ENCODE measurements around the gene KDM4B.
A peak's percentile ranks its signal among the peaks of the same experiment; 100 is the strongest.

KDM4B gene

DNA sequence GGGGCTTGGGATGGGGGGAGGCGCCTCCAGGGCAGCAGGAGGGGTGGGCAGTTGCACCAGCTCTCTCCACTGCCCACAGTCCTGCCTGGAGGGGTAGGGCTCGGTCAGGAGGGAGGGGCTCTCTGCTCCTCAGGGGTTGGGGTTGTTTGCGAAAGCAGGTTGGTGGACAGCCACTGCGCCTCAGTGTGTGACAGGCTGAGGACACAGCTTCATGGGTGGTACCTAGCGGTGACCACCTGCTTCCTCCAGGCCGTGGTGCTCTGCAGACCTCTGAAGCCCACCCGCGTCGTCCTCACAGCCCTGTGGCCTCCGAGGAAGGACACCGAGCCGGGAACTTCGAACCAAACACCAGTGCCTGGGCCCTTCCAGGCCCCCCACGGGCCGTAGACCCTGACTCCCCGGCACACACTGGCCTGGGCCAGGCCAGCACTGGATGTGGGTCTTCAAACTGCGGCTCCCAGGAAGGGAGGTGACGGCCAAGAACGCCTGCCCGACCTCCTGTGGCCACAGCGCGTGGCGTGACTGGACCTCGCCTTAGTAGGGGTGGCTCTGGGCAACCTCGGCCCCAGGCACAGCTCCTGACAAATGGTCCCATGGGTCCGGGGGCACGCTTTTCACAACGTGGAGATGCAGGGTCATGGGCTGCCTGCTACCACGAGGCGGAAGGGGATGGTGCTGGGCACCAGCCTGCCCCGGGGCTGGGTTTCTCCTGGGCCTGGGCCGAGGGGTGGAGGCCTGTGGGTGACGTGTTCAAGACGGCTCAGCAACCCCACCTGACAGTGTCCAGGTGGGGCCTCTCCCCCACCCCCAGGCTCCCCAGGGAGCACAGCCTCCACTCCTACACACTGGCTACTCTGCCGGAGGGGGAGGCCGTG, 173.2 kb downstream of the KDM4B start:
- no peak for DNase-seq

DNA sequence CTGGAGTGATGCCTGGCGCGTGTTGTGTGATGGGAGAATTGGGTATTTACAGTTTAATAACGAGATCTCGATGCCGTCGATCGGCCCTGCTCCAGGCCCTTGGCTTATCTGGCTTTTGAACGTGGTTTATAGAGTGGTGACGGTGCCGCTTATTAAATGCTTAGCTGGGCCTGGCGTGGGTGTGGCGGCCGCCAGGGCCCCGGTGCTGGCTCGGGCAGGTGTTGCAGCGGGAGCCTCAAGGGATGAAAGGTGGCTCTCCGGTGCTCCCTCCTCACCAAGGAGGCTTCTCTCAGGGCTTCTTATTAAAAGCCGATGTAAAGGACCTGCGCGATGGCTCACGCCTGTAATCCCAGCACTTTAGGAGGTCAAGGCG, 173.8 kb downstream of the KDM4B start:
- DNase-seq, result no peak

DNA sequence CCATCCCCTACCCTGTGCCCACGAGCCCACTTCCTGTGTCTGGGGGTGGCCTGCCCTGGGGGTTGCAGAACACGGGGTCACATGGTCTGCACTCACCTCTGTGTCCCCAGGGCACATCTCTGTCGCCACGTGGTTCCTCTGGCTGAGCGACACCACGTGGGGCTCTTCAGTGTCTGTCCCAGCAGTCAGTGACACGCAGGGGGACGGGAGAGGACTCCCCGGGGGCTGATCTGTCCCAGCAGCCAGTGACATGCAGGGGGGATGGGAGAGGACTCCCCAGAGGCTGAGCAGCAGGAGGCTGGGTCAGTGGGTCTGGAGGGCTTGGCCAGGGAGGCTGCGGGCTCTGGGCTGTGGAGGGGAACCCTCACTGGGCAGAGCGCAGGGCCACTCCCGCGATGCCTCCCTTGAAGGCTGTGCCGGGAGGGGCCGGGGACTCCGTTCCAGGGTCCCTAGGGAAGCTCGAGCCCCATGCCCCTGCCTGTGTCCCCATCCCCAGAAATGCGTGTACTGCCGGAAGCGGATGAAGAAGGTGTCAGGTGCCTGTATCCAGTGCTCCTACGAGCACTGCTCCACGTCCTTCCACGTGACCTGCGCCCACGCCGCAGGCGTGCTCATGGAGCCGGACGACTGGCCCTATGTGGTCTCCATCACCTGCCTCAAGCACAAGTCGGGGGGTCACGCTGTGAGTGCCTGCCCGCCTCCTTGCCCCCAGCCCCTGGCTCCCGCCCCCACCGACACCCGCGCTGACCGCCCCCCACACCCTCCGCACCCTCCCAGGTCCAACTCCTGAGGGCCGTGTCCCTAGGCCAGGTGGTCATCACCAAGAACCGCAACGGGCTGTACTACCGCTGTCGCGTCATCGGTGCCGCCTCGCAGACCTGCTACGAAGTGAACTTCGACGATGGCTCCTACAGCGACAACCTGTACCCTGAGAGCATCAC, 174.8 kb downstream of the KDM4B start:
- no peak for DNase-seq

DNA sequence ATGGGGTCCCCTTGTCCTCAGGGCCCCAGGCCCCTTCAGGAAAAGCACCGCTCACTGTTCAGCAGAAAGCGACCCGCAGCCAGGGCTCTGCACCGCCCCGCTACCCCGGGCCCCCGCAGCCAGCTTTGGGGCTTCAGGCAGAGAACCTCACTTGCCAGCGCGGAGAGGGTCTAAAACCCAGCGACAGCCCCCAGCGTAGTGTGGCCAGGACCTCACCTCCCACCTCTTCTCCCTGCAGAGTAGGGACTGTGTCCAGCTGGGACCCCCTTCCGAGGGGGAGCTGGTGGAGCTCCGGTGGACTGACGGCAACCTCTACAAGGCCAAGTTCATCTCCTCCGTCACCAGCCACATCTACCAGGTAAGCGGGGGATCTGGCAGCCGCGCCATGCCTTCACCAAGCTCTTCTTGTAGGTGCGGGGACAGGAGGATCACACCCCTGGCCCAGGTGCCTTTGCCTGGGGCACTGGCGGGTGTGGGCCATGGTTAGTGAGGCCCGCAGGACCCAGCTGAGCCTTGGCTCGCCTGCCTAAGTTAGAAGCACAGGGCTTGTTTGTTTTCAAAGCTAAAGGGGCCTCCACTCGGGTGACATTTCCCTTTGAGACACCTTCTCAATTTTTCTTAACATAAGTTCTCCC, 175.7 kb downstream of the KDM4B start:
- no peak for DNase-seq

DNA sequence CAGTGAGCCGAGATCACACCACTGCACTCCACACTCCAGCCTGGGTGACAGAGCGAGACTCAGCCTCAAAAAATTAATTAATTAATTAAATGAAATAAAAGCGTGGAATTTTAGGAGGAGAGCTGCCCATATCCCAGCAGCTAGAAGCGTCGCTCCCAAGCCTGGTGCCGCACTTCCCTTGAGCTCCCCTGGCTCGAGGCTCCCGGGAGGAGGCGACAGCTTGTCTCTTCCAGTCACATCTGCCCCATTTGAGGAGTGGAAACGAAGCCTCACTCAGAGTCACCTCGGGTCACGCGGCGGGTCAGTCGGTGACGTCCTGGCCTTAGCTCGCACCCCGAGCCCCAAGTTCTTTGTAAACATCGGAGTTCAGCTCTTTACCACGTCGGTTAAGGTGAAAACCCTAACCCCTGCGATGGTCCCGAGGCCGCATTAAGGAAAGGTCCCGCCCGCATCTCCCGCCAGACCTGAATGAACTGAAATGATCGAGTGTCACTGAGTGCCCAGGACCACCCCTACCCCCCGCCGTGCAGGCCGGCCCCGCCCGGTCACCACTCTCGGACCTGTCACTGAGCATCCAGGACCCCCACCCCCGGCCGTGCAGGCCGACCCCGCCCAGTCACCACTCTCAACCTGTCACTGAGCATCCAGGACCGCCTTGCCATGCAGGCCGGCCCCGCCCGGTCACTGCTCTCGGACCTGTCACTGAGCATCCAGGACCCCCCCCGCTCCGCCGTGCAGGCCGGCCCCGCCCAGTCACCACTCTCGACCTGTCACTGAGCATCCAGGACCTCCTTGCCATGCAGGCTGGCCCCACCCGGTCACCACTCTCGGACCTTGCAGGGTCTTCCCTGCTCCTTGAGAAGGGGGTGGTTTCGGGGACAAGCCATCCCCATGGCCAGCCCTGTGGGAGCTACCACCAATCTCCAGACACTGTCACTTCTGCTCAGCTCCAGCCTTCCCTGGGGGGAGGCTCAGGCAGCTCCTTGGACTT, 176.9 kb downstream of the KDM4B start:
- DNase-seq, result no peak

DNA sequence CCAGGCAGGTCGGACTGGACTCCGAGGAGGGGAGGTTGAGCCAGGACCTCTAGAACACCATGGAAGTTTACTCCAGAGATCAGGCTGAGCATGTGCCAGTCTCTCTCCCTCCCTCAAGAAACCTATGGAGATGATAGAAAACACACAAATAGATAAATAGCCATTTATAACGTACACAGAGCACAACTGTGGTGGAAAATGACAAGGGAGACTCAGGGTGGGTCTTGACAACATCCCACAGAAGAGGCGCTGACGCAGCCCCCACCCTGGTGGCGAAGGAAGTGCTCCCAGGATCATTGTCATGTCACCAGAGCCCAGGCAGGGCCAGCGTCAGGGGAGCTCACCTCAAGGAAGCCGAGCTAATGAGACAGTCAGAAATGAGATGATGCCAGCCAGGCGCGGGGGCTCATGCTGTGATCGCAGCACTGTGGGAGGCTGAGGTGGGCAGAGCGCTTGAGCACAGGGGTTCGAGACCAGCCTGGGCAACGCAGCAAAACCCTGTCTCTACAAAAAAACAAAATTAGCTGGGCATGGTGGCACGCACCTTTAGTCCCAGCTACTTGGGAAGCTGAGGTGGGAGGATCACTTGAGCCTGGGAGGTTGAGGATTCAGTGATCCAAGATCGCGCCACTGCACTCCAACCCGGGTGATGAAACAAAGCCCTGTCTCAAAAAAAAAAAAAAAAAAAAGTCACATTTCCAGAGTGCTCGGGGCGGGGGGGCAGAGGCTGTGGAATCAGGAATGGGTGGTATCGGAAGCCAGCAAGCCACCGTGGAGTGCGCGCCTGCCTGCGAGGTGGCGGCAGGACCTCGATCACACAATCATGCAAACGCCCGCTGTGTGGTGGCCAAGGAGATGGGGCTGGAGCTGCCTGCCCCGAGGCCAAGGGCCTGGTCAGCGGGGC, 178.4 kb downstream of the KDM4B start:
- DNase-seq, result no peak

DNA sequence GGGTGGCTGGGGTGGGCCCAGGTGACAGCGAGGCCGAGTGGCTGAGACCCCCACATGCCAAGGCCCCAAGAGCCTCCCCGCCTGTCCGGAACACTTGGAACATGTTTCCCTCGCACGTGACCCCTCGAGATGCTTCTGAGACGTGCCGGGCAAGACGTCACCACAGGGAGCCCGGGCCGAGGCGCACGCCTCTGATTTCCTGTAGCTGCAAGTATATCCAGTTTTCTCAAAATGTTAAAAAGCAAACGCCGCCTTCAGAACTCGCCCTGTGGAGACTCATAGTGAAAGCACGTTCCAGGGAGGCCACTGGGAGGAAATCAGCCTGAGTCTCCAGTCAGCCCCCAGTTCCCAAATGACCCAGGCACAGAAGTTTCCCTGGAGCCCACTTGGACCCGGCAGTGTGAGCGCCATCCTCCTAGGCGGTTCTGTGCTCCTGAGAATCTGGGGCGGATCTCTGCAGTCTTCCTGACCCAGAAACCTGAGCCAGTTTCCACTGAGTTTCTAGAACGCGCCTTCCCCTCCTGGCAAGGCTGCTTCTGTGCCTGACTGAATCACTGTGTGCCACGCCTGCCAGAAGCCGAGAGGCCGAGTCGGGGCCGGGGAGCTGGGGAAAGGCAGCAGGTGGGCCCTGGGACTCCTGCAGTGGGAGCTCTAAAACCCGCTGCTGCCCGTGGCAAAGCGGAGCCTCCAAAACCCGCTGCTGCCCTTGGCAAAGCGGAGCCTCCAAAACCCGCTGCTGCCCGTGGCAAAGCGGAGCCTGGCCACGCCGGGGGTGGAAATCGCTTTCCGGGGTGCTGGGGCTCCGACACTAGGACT, 179.3 kb downstream of the KDM4B start:
- peak; percentile 61 for DNase-seq

DNA sequence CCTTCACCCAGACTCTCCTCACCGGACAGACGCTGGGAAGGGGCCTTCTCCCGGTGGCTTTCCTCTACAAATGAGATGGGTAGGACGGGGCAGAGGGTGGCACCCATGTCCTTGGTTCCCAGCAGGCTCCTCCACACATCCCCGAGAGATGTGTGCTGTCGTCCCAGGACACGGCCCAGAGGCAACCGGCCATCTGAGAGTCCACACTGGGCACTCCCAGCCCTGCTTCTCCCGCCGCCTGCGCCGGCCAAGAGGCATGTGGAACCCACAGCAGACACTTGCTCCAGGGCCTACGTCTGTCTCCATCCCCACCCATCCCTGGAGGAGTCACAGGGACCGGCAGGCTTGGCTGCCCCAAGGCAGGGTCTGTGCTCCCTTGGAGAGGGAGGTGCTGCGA, 179.9 kb downstream of the KDM4B start:
- no peak for DNase-seq

DNA sequence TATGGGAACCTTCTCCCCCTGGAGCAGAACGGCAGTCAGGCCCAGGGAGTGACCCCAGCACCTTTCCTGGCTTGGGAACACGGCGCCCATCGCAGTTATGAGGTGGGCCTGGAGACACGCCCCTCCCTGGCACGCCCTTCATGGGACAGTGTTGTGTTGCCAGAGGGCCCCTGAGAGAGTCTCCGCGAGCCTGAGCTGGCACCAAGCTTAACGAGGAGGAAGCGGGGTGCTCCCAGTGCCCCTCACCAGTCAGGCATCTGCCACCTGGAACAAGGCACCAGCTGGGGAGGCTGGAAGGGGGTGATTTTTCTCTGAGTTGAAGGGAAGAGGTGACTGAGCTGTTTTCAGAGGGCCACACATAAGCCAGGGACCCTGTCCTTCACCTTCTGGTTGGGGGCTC, 180.6 kb downstream of the KDM4B start:
- DNase-seq, result no peak

DNA sequence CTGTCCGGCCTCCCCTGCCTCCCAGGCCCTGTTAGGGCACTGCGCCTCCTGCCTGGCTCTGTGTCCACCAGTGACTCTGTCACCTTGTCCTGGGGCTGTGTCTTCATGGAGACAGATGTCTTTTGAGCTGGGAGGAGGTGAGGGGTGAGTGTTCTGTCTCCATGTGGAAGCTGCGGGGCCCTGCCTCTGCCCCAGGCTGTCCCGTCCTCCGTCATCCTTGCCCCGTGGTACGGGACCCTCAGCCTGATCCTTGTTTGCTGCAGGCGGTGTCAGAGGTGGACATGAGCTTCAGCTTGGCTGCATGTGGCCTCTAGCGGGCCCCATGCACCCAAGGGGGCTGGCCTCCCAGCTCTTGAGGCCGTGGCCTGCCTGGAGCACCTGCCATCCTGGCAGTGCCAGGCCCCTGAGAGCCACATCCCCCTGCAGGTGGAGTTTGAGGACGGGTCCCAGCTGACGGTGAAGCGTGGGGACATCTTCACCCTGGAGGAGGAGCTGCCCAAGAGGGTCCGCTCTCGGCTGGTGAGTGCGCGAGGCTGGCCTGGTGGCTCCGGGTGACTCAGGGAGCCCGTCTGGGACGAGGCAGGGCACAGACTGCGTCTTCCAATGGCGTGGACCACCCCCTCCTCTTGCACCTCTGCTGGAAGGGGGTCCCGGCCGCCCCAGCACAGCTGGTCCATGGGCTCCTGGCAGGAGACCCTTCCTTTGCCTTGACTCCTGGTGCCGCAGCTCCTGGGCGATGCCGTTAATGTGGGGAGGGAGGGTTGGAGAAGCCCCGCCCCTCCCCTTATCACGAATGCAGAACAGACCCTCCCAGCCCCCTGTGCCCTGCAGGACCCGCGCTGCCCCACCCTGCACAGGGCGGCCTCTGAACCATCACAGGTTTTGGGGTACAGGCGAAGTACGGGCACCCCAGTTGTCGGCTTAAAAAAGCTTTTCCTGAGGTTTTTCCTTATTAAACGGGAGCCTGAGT, 181.3 kb downstream of the KDM4B start:
- DNase-seq, result no peak

DNA sequence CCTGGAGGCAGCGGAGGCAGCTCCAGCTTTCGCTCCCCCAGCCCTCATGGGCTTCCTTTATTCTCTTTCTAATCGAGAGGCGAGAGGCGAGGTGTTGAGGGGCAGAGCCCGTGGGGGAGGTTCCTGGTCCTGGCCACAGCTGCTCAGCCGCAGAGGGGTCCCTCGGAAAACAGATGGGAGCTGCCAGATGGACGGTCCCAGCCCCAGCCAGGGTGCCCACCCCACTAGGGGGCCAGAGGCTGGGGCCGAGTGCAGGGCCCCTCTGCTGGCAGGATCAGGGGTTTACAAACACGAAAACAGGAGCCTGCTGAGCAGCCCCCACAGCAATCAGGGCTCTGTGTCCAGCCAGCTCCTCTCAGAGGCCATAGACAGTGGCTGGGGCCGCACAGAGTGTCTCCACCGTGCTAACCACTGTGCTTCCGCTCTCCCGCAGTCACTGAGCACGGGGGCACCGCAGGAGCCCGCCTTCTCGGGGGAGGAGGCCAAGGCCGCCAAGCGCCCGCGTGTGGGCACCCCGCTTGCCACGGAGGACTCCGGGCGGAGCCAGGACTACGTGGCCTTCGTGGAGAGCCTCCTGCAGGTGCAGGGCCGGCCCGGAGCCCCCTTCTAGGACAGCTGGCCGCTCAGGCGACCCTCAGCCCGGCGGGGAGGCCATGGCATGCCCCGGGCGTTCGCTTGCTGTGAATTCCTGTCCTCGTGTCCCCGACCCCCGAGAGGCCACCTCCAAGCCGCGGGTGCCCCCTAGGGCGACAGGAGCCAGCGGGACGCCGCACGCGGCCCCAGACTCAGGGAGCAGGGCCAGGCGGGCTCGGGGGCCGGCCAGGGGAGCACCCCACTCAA, 182.2 kb downstream of the KDM4B start:
- DNase-seq, result no peak

DNA sequence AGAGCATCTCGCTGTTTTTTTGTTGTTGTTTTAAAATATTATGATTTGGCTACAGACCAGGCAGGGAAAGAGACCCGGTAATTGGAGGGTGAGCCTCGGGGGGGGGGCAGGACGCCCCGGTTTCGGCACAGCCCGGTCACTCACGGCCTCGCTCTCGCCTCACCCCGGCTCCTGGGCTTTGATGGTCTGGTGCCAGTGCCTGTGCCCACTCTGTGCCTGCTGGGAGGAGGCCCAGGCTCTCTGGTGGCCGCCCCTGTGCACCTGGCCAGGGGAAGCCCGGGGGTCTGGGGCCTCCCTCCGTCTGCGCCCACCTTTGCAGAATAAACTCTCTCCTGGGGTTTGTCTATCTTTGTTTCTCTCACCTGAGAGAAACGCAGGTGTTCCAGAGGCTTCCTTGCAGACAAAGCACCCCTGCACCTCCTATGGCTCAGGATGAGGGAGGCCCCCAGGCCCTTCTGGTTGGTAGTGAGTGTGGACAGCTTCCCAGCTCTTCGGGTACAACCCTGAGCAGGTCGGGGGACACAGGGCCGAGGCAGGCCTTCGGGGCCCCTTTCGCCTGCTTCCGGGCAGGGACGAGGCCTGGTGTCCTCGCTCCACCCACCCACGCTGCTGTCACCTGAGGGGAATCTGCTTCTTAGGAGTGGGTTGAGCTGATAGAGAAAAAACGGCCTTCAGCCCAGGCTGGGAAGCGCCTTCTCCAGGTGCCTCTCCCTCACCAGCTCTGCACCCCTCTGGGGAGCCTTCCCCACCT, 183.3 kb downstream of the KDM4B start:
- DNase-seq, result no peak

DNA sequence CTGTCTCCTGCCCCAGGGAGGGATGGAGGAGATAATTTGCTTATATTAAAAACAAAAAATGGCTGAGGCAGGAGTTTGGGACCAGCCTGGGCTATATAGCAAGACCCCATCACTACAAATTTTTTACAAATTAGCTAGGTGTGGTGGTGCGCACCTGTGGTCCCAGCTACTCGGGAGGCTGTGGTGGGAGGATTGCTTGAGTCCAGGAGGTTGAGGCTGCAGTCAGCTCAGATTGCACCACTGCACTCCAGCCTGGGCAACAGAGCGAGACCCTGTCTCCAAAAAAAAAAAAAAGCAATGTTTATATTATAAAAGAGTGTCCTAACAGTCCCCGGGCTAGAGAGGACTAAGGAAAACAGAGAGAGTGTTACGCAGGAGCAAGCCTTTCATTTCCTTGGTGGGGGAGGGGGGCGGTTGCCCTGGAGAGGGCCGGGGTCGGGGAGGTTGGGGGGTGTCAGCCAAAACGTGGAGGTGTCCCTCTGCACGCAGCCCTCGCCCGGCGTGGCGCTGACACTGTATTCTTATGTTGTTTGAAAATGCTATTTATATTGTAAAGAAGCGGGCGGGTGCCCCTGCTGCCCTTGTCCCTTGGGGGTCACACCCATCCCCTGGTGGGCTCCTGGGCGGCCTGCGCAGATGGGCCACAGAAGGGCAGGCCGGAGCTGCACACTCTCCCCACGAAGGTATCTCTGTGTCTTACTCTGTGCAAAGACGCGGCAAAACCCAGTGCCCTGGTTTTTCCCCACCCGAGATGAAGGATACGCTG, 184.0 kb downstream of the KDM4B start:
- DNase-seq, result no peak

DNA sequence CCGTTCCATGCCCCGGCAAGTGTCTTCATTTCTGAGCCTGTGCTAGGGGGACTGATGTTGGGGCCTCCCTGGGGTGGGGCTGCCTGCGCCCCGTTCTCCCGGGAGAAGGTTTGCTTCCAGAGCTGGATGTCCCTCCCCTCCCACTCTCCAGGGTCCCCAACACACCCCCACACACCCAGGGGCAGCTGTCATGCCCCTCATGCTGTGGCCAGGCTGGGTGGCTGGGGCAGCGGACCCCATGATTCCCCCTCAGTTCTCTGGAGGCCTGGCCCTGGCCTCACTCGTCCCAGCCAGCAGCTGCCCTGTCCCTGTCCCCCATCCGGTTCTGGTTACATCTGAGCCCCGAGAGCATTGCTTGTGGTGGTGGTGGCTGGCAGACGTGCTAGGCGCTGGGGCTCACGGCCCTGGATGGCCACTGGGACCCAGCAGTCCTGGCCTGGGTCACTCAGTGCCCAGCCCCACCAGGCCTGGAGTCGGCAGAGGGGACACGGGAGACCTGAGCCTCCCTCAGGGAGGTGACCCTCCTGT, 184.8 kb downstream of the KDM4B start:
- DNase-seq, result no peak

DNA sequence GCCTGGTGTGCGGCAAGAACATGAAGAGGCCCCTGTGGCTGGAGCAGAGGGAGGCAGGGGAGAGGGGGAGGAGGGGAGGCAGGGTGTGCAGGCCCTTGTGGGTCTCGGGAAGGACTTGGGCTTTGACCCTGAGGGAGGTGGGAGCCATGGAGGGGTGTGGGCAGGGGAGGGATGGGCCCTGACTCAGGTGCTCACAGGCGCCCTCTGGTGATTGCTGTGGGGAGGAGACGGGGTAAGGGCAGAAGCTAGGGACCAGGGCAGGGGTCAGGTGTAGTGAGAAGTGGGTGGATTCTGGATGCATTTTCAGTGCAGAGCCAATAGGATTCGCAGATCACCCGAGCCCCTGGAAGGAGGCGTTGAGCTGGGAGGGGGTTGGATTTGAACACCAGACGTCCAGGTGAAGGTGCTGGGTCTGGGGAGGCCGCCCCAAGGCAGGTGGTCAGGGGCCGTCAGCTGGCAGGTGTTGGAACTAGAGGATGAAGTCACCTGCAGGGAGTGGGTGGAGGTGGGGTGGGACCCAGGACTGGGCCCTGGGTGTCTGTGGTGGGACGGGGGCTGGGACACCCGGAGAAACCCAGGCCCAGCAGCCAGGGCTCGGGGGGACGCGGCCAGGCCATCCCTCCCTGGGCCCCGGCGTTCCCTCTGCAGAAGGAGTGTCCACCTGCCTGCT, 185.4 kb downstream of the KDM4B start:
- DNase-seq, result no peak

All from midbrain (tissue), 1 donor.